ENCODE results near the gene EHMT2. TPM values are rescaled to one million over a fixed set of nuclear protein-coding genes. Genes with fewer than 3 reads are reported as not detected.
A peak's percentile ranks its signal among the peaks of the same experiment; 100 is the strongest.

The EHMT2 gene
- polyA plus RNA-seq, 3 donors: 9.9 to 52.8 (median 16.0) TPM

GRCh38 chr6:31896493-31896855 is 1.0 kb downstream of the EHMT2 start:
- peaks cover 19 to 33% of the 10 kb centered on the region in 2 donors for H3K36me3 Mint-ChIP-seq
- Histone ChIP-seq H3K9ac (ENCODE audit: insufficient read depth, low read length, poor library complexity, severe bottlenecking) (peak overlapping the region; percentile 73), H2AFZ (ENCODE audit: insufficient read depth, low read depth, low read length, poor library complexity, severe bottlenecking) (peak overlapping the region; percentile 96), H3K4me2 (replicated peaks; ENCODE audit: extremely low read depth, low read length, poor library complexity, severe bottlenecking) (peak overlapping the region; percentile 82), H3K36me3 (replicated peaks in 1 of 2; ENCODE audit: control insufficient read depth in 1 of 2, insufficient read depth in 2 of 2, low read length in 2 of 2) (peaks cover 22 to 35% of the 10 kb centered on the region in 2 donors), H3K79me2 (ENCODE audit: insufficient read depth, low read length) (peaks cover 17% of the 10 kb centered on the region), H3K27ac (ENCODE audit: low read depth in 1 of 2, low read length in 2 of 2) (peak overlapping the region; percentile 2 to 61), H3K4me1 (ENCODE audit: control insufficient read depth in 1 of 2, insufficient read depth in 2 of 2, low read length in 2 of 2) (peaks cover 33 to 48% of the 10 kb centered on the region in 2 donors), H3K9me3 (replicated peaks in 1 of 2; ENCODE audit: control insufficient read depth in 1 of 2, insufficient read depth in 1 of 2, low read length in 2 of 2) (no peaks in the 10 kb centered on the region), H3K27me3 (ENCODE audit: control insufficient read depth in 2 of 2, insufficient read depth in 2 of 2, low read length in 2 of 2) (no peaks in the 10 kb centered on the region), H3K4me3 (replicated peaks in 1 of 3; ENCODE audit: low read depth in 2 of 3, low read length in 3 of 3) (peak overlapping the region in 2 of 3 experiments; percentile 73 to 97), H4K20me1 (ENCODE audit: insufficient read depth, low read length) (no peaks in the 10 kb centered on the region)
- intact Hi-C loops (cut with micrococcal nuclease): loop anchor here (5.0 kb wide), 3 partner anchors 34 to 61 kb away; partner anchors contain the start of genes NELFE (in 1 of the 2), NEU1 (in 1 of the 2) and SKIC2 (in 1 of the 2)
- peaks cover 35% of the 10 kb centered on the region for H3K4me1 Mint-ChIP-seq
- H3K4me3 Mint-ChIP-seq: peak overlapping the region; percentile 72
- DNase-seq: no peak
- 56% methylated on average over 4 of the region's 4 CpGs for WGBS (ENCODE audit: insufficient coverage)
- H3K27ac Mint-ChIP-seq: peak overlapping the region in 6 of 7 donors; percentile 13 to 85 (median 60)
- no peaks in the 10 kb centered on the region for H3K9me3 Mint-ChIP-seq
- H3K27me3 Mint-ChIP-seq (ENCODE audit: low read depth in 3 of 3): no peaks in the 10 kb centered on the region
- no peak for TF ChIP-seq CTCF (IDR thresholded peaks at IDR 0.05)

GRCh38 chr6:31892821-31893220 is 4.7 kb downstream of the EHMT2 start:
- peaks cover 11% of the 10 kb centered on the region for H3K4me1 Mint-ChIP-seq
- peaks cover 46 to 63% of the 10 kb centered on the region in 2 donors for H3K36me3 ChIP-seq (replicated peaks in 1 of 2; ENCODE audit: control insufficient read depth in 1 of 2, insufficient read depth in 2 of 2, low read length in 2 of 2)
- no peaks in the 10 kb centered on the region for H3K9me3 Mint-ChIP-seq
- no peaks in the 10 kb centered on the region for H3K9me3 ChIP-seq (replicated peaks in 1 of 2; ENCODE audit: control insufficient read depth in 1 of 2, insufficient read depth in 1 of 2, low read length in 2 of 2)
- no peak for DNase-seq
- H2AFZ ChIP-seq (ENCODE audit: insufficient read depth, low read depth, low read length, poor library complexity, severe bottlenecking): no peak overlapping the region
- no peak overlapping the region for H3K27ac ChIP-seq (ENCODE audit: low read depth in 1 of 2, low read length in 2 of 2)
- peaks cover 6 to 13% of the 10 kb centered on the region in 2 donors for H3K4me1 ChIP-seq (ENCODE audit: control insufficient read depth in 1 of 2, insufficient read depth in 2 of 2, low read length in 2 of 2)
- H3K27ac Mint-ChIP-seq: peak overlapping the region in 2 of 7 donors; percentile 27 to 37
- H3K4me3 Mint-ChIP-seq: no peak overlapping the region
- no peak overlapping the region for H3K4me3 ChIP-seq (replicated peaks in 1 of 3; ENCODE audit: low read depth in 2 of 3, low read length in 3 of 3)
- intact Hi-C loops (cut with micrococcal nuclease): no loop called here
- H3K9ac ChIP-seq (ENCODE audit: insufficient read depth, low read length, poor library complexity, severe bottlenecking): no peak overlapping the region
- peaks cover 41 to 60% of the 10 kb centered on the region in 2 donors for H3K36me3 Mint-ChIP-seq
- 78% methylated on average over 6 of the region's 6 CpGs for WGBS (ENCODE audit: insufficient coverage)
- H3K79me2 ChIP-seq (ENCODE audit: insufficient read depth, low read length): peaks cover 7% of the 10 kb centered on the region
- no peaks in the 10 kb centered on the region for H3K27me3 ChIP-seq (ENCODE audit: control insufficient read depth in 2 of 2, insufficient read depth in 2 of 2, low read length in 2 of 2)
- no peak overlapping the region for H3K4me2 ChIP-seq (replicated peaks; ENCODE audit: extremely low read depth, low read length, poor library complexity, severe bottlenecking)
- no peaks in the 10 kb centered on the region for H4K20me1 ChIP-seq (ENCODE audit: insufficient read depth, low read length)
- H3K27me3 Mint-ChIP-seq (ENCODE audit: low read depth in 3 of 3): no peaks in the 10 kb centered on the region
- TF ChIP-seq CTCF (IDR thresholded peaks at IDR 0.05): no peak

All from CD14-positive monocyte (primary cell).